ENCODE results near the gene CEP41. TPM values are rescaled to one million over a fixed set of nuclear protein-coding genes. Genes with fewer than 3 reads are reported as not detected.

The CEP41 gene
- total RNA-seq, 1 experiment from 2014 or later: 7.1 TPM

DNA sequence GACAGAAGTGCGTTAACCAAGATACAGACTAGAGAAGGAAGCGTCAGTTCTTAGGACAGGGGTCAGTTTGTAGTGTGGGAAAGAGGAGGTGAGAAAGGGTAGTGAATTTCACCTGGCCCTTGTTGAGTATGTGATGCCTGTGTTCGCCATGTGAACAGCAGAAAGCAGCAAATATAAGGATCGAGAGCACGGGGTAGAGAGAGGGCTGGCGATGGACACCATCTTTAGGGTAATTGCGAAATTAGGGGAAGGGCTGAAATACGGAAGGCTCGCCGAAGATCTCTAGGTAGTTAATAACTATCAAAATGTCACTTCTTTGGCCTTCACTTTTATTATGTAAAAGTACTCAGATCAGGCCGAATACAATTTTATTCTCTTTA, 44.9 kb upstream of the CEP41 start:
- H3K4me3 Mint-ChIP-seq: peak overlapping the region; percentile 75
- DNase-seq (ENCODE audit: low spot score) (no peak), ATAC-seq (no peak)
- H3K4me1 Mint-ChIP-seq: peaks cover 37% of the 10 kb centered on the region
- TF ChIP-seq ATF1 (CRISPR knock-in tag; IDR thresholded peaks at IDR 0.05): no peak
- TF ChIP-seq RORB (CRISPR knock-in tag; IDR thresholded peaks at IDR 0.05): no peak
- TF ChIP-seq SP1 (CRISPR knock-in tag; conservative IDR thresholded peaks at IDR 0.05): no peak
- no peak for TF ChIP-seq ERG (CRISPR knock-in tag; IDR thresholded peaks at IDR 0.05)
- no peak for TF ChIP-seq FOXP1 (CRISPR knock-in tag; IDR thresholded peaks at IDR 0.05; ENCODE audit: borderline replicate concordance)
- TF ChIP-seq ESRRA (CRISPR knock-in tag; IDR thresholded peaks at IDR 0.05; ENCODE audit: borderline replicate concordance): no peak
- no peak for TF ChIP-seq ZNF138 (CRISPR knock-in tag; conservative IDR thresholded peaks at IDR 0.05)
- no peak for TF ChIP-seq ZNF425 (CRISPR knock-in tag; conservative IDR thresholded peaks at IDR 0.05)
- TF ChIP-seq ELF4 (CRISPR knock-in tag; IDR thresholded peaks at IDR 0.05; ENCODE audit: low read depth): no peak
- no peaks in the 10 kb centered on the region for H3K36me3 Mint-ChIP-seq
- CTCF ChIA-PET: interaction anchor here (0.6 to 0.8 kb wide), 2 partner anchors 10 to 271 kb away, joined by 3 read pairs; no protein-coding TSS in a partner anchor
- H3K27ac Mint-ChIP-seq: no peak overlapping the region
- H3K9me3 Mint-ChIP-seq: 0 out of 2 replicates have a peak, but pooled peaks cover 5% of the 10 kb centered on the region
- H3K27me3 Mint-ChIP-seq (ENCODE audit: low read depth): peaks cover 13% of the 10 kb centered on the region
- POLR2A ChIA-PET: no interaction called here

- Mint-ChIP-seq H3K27ac (no peak overlapping the region), H3K4me3 (no peak overlapping the region), H3K36me3 (no peaks in the 10 kb centered on the region), H3K4me1 (peaks cover 13% of the 10 kb centered on the region), H3K27me3 (ENCODE audit: low read depth) (peaks cover 13% of the 10 kb centered on the region), H3K9me3 (peaks cover 9% of the 10 kb centered on the region; the same call in 1 of the 2 replicates)
- ChIA-PET POLR2A (no interaction called here), CTCF (no interaction called here)
- ATAC-seq (no peak), DNase-seq (ENCODE audit: low spot score) (no peak)
- TF ChIP-seq FOXP4 (CRISPR knock-in tag; IDR thresholded peaks at IDR 0.05) (no peak), ETV6 (CRISPR knock-in tag; IDR thresholded peaks at IDR 0.05) (no peak), ATF3 (CRISPR knock-in tag; conservative IDR thresholded peaks at IDR 0.05) (no peak), EMX1 (CRISPR knock-in tag; IDR thresholded peaks at IDR 0.05) (no peak), ZNF138 (CRISPR knock-in tag; conservative IDR thresholded peaks at IDR 0.05) (no peak), ERG (CRISPR knock-in tag; IDR thresholded peaks at IDR 0.05) (no peak), ELF4 (CRISPR knock-in tag; IDR thresholded peaks at IDR 0.05; ENCODE audit: low read depth) (no peak), CBFB (CRISPR knock-in tag; IDR thresholded peaks at IDR 0.05; ENCODE audit: low read depth) (no peak), MXD4 (CRISPR knock-in tag; IDR thresholded peaks at IDR 0.05; ENCODE audit: borderline replicate concordance) (no peak), ZNF416 (CRISPR knock-in tag; IDR thresholded peaks at IDR 0.05) (no peak), ATF1 (CRISPR knock-in tag; IDR thresholded peaks at IDR 0.05) (no peak), SMAD4 (CRISPR knock-in tag; IDR thresholded peaks at IDR 0.05) (no peak), KAT7 (CRISPR knock-in tag; IDR thresholded peaks at IDR 0.05; ENCODE audit: borderline replicate concordance) (no peak)
- TF ChIP-seq, protein P1, sequence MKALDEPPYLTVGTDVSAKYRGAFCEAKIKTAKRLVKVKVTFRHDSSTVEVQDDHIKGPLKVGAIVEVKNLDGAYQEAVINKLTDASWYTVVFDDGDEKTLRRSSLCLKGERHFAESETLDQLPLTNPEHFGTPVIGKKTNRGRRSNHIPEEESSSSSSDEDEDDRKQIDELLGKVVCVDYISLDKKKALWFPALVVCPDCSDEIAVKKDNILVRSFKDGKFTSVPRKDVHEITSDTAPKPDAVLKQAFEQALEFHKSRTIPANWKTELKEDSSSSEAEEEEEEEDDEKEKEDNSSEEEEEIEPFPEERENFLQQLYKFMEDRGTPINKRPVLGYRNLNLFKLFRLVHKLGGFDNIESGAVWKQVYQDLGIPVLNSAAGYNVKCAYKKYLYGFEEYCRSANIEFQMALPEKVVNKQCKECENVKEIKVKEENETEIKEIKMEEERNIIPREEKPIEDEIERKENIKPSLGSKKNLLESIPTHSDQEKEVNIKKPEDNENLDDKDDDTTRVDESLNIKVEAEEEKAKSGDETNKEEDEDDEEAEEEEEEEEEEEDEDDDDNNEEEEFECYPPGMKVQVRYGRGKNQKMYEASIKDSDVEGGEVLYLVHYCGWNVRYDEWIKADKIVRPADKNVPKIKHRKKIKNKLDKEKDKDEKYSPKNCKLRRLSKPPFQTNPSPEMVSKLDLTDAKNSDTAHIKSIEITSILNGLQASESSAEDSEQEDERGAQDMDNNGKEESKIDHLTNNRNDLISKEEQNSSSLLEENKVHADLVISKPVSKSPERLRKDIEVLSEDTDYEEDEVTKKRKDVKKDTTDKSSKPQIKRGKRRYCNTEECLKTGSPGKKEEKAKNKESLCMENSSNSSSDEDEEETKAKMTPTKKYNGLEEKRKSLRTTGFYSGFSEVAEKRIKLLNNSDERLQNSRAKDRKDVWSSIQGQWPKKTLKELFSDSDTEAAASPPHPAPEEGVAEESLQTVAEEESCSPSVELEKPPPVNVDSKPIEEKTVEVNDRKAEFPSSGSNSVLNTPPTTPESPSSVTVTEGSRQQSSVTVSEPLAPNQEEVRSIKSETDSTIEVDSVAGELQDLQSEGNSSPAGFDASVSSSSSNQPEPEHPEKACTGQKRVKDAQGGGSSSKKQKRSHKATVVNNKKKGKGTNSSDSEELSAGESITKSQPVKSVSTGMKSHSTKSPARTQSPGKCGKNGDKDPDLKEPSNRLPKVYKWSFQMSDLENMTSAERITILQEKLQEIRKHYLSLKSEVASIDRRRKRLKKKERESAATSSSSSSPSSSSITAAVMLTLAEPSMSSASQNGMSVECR (CRISPR knock-in tag; IDR thresholded peaks at IDR 0.05; ENCODE audit: borderline replicate concordance): no peak
- TF ChIP-seq, protein P2, sequence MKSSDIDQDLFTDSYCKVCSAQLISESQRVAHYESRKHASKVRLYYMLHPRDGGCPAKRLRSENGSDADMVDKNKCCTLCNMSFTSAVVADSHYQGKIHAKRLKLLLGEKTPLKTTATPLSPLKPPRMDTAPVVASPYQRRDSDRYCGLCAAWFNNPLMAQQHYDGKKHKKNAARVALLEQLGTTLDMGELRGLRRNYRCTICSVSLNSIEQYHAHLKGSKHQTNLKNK (CRISPR knock-in tag; IDR thresholded peaks at IDR 0.05): no peak
- TF ChIP-seq, protein P3, sequence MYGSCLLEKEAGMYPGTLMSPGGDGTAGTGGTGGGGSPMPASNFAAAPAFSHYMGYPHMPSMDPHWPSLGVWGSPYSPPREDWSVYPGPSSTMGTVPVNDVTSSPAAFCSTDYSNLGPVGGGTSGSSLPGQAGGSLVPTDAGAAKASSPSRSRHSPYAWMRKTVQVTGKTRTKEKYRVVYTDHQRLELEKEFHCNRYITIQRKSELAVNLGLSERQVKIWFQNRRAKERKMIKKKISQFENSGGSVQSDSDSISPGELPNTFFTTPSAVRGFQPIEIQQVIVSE (CRISPR knock-in tag; IDR thresholded peaks at IDR 0.05; ENCODE audit: borderline replicate concordance): no peak
Observed at GRCh38 chr7:130483031-130483430, 42.2 kb upstream of the CEP41 start.
